ENCODE results near the gene CNTRL. TPM values are rescaled to one million over a fixed set of nuclear protein-coding genes. Genes with fewer than 3 reads are reported as not detected.

CNTRL gene
- total RNA-seq, 1 donor from 2014 or later, result 6.2 TPM

DNA sequence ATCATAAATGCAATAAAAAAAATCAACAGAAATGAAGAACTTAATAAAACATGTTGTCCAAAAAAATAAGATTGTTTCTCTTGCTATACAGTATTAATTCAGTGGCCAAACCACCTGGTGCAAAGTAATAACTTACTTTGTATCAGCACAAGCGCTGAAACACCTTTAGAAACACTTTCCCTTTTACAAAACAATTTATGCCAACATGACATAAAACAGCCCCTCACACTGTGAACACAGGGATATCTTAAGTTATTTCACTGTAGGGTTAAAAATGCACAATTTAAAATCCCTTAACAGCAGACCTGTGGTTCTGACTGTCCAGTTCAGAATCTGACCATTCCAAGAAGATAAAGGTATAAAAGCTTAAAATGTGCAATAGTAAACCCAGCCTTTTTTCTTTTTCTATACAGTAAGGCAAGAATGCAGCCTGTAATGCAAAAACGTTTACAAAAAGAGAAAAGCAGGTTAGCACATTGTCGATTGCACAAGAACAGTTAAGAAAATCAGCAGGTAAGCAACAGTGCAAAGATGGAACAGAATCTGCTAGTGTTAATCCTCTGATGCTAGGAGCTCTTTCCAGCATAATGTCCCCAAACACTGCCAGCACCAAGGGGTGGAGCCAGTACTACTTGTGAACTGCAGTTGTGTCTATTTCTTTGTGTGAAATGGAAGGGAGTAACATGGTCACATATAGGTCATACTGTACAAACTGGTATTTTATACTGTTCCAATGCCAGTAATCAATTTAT is 105.4 kb downstream of the CNTRL start:
- no peak for DNase-seq (ENCODE audit: low read depth)

DNA sequence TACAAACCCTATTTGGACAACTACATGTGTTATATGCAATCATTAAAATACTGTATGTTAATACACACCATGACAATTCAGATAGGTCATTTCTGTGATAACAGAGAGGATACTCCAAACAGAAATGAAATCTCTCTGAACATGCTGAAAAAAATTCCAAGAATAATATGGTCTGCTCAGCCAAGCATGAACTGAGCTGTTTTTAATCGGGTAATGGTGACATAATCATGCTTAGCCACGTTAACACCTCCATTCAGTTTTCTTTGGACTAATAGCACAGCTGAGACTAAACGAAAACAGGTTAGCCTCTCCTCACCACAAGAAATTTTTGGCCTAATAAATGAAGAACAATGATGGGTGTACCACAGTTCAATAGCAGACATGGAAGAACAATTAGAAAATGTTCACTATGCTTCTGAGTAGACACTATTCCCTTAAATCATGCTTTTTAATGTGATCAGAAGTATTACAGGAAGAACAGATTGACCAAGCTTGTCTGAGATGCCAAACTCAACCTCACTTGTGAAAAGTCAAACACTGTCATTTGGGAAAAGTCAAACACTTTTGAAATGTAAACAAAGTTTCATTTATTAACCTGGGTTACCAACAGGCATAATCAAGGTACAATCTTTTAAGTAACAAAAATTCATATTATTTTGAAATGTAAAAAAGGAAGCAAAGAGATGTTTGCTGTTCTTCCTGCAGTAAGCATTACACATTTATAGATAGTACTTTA is 107.5 kb downstream of the CNTRL start:
- DNase-seq (ENCODE audit: low read depth), result peak; percentile 34

DNA sequence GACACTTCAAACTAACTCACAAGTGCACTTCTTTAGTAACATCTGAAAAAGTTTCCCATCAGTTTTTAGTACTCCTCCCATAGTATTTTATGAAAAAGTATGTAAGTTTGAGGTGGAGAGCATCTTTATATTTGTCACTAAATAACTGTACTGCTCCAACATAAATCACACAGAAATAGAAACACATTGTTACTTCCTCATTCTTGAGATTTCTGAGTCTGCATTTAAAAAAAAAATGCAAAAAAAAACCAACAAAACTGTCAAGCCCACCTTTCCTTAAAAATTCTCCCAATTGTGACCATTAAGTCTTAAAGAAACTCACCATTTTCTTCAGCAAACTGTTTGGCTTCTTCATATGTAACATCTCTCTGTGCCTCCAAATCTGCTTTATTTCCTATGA is 108.2 kb downstream of the CNTRL start:
- DNase-seq (ENCODE audit: low read depth), result peak; percentile 27

DNA sequence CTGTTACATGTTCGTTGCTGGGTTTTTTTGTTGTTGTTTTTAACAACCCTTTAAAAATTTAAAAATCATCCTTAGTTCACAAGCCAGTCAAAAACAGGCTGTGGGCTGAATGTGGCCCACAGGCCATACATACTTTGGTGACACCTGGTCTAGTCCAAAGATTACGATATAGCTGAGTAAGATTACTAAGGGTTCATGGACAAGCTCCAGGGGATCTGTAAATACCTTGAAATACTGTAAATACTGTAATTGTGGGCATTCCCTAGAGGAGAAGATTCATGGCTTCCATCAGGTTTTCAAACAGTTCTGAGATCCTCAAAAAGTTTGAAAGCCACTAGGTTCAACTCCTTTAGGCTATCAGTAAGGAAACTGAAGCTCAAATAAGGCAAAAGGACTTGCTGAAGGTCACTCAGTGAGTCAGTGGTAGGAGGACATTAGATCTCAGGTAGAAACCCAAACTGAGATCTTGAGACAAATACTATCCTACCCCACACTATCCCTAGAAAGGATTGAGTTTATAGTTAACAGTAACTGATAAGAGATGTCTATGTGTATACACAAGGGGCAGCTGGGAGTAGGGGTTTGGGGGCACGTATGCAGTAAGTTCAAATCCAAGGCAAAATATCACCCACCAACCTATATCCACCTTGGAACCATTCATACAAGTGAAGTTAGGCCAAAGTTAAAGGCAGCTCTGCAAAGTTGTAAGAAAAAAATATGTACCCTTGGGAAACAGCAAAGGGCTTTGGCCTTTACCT is 109.1 kb downstream of the CNTRL start:
- DNase-seq (ENCODE audit: low read depth), result no peak

DNA sequence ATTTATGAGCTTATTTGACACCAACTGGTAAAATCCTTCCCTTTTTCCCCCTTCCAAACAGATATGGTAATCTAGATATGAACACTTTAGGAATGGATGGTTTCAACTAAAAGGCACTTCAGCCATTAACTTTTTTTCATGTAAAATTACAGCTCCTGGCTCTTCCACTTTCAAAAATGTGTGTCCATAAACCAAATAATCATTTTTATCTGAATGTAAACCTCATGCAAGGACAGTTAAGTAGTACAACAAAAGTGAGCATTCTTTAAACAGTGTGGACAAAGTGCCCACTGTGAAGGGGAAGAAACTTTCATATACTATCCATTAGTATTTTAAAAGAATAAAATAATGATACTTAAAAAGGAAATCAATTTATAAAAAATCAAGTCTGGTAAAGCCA is 109.7 kb downstream of the CNTRL start:
- no peak for DNase-seq (ENCODE audit: low read depth)

DNA sequence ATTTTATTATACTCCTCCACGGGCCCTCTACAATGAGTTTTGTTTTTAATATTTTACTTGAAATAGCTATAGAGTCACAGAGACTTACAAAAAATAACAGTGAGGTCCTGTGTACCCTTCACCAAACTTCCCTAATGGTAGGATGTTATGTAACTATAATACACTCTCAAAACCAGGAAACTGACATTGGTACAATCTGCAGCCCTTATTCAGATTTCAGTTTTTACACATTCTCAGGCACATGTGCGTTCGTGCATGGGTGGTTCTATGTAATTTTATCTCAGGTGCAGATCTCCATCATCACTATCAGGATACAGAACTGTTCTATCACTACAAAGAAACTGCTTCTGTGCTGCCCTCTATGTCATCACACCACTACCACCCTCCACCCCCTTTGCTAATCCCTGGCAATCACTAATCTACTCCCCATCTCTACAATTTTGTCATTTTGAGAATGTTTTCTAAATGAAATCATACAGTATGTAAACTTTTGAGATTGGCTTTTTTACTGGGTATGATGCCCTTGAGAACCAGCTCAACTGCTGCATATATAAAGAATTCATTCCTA is 110.5 kb downstream of the CNTRL start:
- no peak for DNase-seq (ENCODE audit: low read depth)

DNA sequence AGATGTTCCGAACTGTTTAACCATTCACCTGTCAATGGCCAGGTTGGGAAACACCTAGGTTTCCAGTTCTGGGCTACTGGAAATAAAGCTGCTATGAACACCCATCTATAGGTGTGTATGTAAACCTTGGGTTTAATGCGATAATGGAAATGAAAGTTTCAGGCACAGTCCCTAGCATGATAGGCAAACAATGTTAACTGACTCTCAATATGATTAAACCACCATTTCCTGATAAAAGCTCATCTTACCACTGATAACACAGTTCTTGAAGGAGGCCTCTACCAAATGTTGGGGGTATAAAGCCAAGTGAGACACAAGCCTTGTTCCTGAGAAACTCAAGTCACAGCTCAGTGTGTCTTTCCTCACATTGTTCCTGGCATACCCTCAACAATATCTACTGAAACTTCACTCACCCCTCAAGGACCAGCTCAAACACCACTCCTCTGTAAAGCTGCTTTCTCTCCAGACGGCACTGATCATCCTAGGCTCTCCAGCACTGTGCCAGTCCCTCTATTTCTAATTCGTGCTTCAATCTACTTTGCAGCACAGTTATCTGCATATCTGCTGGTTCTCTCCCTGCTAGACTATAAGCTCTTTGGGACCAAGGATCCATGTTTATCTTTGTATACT is 111.1 kb downstream of the CNTRL start:
- DNase-seq (ENCODE audit: low read depth), result no peak

DNA sequence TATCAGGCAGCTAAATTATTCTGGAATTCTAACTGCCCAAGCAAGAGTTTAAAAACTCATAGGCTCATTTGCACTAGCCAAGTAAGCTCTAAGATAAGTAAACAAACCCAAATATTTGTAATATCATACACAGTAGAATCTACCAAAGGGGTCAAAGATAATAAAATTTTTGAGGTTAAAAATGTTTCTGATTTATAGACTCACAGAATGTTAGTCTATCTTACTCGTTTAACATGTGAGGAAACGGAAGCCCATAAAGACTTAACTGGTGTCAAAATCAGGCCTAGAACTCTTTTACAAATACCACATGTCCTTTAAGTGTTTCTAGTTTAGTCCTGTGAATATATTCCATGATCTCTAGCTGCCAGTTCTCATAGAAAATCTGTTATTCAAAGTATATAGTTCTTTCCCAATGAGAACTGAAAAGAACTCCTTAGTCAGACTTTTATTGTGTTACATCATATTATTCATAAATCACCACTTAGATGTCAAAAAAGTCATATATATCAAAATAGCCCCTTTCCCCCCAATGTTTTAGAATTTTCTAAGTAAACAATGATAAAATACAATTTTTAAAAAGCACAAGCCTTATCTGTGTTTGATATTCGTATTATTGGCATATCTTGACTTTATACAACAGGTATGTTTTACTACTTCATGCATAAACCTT is 113.0 kb downstream of the CNTRL start:
- DNase-seq (ENCODE audit: low read depth), result no peak

DNA sequence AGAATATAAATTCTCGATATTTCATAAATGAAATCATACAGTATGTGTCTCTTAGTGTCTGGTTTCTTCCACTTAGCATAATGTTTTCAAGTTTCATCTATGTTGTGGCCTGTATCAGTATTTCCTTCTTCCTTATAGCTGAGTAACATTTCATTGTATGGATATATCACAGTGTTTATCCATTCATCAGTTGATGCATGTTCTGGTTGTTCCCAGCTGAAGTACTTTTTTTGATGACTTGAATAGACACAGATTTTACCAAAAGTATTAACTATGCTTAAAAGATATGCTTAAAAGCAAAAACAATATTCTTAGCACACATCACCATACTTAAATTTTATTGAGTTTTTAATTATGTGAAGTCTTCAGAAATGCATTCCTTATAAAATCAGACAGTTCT is 114.3 kb downstream of the CNTRL start:
- no peak for DNase-seq (ENCODE audit: low read depth)

DNA sequence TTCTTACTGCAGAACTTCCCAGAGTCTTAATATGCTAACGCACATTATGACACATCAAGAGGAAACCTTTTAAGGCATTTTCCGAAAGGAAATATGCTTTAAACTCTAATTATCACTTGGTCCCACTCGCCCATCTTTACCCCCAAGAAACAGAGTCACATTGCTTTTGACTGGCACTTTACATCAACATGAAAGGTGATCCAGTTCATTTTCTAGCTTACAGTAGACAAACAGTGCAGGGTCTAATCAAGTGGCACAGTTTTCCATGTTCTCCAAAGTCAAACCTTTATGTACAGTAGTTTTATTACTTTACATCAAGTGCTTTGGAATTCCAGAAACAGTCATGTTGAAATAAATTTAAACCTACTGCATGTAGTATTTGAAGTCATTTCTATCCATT is 114.9 kb downstream of the CNTRL start:
- no peak for DNase-seq (ENCODE audit: low read depth)

DNA sequence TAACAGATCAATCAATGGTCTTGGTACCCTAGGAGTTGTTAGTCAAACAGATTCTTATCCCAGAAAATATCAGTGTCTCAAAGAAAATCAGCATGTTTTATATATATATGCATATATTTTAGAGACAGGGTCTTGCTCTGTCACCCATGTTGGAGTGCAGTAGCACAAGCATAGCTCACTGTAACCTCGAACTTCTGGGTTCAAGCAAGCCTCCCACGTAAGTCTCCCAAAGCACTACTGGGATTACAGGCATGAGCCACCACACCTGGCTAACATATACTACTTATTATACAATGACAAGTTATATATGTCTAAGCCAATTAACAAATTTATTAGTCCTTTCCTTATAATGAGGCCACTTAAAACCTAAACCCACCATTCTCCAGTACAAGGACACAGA is 116.5 kb downstream of the CNTRL start:
- no peak for DNase-seq (ENCODE audit: low read depth)

DNA sequence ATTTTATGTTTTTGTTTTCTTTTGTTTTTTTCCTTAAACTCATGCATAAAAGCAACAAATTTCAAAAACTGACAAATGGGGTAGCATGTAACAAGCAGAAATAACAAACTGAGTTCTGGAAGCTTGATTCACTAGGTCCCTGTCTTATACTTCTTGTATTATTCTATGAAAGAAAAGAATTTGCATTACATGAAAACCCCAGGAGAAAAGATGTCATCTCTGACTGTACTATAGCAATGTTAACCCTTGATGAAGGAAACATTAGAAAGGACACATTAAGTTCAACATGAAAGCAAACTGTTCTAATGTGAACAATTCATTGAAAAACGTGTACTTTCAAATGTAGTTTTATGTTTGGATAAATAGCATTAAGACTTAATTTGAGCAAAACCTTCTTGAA is 117.8 kb downstream of the CNTRL start:
- DNase-seq (ENCODE audit: low read depth), result no peak

DNA sequence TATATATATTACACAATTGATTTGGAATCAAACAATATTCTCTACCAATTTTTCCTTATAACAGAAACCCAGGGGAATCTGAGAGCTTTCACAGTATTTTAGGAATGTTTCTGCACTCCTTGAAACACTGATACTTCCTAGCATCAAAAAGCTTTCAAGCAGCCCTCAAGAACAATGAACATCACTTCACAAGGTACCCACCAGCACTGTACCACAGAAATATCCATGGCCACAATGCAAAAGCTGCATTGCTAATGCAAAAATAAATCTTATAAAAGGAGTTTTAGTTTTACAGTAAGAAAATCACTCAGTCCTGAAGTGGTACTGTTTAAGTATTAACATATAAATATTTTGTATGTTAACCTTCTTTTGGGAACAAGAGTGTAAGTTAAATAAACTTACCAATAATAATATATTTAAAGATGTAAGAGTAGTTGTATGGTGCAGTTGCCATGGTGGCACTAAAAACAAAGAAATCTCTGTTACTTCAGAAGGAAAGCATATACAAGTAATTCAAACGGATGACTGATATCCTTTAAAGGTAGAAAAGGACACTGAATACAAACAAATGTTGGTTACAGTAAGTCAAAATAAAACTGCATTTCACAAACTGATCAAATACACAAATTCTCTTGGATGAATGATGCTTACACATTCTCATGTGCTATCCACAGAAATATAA is 118.3 kb downstream of the CNTRL start:
- DNase-seq (ENCODE audit: low read depth), result peak; percentile 30

DNA sequence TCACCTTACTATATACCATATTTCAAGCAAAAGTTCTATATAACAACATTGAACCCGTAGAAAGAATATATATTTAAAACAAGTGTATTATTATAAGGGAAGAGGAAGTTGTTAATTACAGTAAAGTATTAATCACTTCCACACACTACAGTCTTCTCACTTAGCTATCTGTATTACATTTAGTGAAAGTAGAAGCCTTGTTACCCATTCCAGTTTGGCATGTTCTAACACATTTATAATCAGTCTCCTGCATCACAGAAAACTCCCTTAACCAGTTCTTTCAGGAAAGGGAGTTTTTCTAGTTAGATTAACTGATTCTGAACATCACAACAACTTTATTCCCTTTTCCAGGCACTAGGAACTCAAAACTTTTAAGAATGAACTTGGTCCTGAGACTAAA is 120.0 kb downstream of the CNTRL start:
- peak; percentile 28 for DNase-seq (ENCODE audit: low read depth)

DNA sequence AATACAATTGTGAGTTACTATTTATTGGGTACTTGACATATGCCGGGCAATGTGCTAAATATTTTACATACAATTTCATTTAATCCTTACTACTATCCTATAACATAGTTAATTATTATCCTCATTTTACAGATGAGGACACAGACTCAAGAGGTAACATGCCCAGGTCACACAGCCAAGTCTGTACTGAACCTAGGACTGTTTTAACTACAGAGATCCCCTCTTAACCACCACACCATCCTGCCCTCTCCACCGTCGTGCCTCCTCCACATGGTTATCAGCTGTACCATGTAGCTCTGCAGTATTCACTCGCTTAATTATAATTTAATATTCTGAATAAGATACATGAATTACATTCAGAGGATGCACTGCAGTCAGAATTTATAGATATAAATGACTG is 121.6 kb downstream of the CNTRL start:
- no peak for DNase-seq (ENCODE audit: low read depth)

DNA sequence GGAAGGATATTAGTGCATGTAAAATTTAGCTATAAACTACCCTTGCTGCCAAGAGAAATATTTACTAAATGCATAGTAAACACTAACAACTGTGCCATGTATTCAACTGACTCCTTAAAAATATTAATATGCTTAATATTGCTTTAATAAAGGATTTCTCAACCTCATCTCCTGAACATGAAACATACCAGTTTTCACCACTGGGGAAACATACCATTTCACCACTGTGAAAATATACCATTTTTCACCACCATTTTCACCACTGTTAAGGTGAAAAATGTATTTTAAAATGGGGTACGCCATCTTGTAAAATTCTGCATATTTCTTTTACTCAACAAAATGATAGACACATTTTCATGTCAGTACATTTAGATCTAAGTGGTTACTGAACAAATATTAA is 122.4 kb downstream of the CNTRL start:
- no peak for DNase-seq (ENCODE audit: low read depth)

DNA sequence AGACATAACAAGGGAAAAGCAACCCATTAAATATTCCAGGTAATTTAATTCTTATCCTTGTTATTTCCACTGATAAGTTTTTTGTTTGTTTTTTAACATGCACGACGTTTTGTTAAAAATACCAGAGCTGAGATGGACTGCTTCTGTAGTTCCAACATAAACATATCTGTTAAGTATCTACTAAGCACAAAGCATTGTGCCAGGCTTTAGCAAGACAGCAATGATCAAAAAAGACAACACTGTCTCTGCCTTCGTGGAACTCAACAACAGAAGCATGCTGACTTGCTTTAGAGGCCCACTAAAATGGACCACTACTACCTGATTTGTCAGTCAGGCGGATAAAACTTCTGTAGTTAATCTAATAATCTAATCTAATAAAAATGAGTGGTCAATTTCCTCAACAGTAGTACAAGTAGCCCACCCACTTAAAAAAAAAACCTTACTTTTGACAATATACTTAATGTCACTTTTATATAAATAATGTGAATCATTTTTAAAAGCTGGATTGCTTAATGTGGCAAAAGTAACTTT is 123.8 kb downstream of the CNTRL start:
- DNase-seq (ENCODE audit: low read depth), result no peak

DNA sequence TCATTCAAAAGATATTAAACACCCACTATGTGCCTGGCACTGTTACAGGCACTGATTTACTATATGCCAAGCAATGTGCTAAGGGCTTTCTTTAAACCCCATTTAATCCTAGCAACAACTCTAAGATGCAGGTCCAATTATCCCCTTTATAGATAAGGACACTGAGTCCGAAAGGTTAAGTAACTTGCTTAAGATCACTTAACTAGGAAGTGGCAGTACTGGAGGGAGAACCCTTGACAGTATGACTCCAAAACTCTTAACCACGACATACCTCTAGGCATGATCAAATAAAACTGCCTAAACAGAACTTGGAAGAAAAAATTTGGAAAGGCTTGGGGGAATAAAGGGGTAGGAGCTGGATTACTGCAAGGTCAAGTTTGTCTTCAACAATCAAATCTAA is 125.2 kb downstream of the CNTRL start:
- DNase-seq (ENCODE audit: low read depth), result peak; percentile 36

DNA sequence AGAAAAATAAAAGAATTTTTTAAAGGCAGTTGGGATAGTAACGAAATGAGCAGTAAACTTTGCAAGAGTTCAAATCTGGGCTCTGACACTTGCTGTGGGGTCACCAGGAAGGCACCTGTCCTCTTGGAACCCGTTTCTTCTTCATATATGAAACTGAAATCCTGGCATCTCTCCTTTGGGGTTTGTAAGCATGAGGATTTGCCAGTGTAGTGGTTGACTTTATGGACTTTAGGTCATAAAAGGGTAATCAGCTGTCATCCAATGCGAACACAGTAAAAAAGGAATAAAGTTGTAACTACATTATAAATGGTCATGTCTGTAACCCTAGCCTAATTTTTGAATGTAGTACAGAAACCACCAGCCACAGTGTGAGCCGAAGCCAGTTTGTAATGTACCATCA is 125.6 kb downstream of the CNTRL start:
- no peak for DNase-seq (ENCODE audit: low read depth)

DNA sequence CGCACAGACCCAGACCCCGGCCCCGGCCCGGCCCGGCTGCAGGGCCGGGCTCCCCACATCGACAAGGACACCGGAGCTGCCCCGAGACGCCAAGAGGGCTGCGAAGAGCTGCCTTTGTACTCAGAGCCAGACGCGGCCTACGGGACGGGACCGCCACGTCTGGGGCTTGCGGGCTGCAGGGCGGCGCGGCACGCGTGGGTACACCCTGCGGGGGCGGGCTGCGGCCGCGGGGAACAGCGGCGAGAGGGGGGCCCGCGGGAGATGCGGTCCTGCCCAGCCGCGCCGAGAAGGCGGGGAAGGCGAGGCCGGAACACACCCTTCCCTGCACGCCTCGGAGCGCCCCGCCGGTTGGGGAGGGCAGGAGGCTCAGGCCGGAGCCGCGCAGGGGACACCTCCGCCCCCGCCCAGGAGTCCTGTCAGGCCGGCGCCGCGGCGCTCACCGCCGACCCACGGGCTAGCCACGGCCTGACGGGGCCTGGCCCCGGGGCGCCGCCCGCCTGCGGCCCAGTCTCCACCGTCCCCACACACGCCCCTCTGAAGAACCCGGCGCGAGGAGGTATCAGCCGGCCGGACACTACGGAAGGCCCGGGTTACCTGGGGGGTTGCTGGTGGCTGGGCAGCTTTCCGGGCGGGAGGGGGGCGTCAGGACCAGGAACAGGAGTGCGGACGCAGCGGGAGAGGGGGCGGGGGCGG is 126.4 kb downstream of the CNTRL start:
- no peak for DNase-seq (ENCODE audit: low read depth)

All from renal cortical epithelial cell (primary cell).